ENCODE measurements around the gene JAGN1.
"Not testable (repeated sequence)": the region's sequence is repeated elsewhere in the genome, so short reads cannot be mapped to it uniquely, and the experiment has no call there.

The JAGN1 gene

DNA sequence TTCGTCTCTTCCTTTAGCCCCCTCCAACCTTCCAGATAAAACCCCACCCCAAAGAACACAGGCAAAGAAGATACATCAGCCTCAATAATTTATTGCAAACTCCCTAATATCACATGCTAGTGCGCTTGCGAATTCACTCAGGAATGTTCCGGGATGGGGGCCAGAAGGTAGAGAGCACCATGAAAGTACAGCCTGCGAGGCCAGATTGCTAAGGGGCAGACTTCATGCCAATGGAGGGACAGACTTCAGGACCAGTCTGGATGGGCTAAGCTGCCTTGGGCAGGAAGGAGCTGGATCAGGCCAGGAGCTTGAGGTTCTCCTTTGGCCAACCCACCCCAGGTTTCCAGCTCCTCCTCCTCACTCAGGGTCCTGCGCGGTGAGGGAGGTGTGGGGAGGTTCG, 23.8 kb upstream of the JAGN1 start:
- in situ Hi-C loops (cut with MboI; ENCODE audit: low sequenced_read_pairs) = no loop called here

DNA sequence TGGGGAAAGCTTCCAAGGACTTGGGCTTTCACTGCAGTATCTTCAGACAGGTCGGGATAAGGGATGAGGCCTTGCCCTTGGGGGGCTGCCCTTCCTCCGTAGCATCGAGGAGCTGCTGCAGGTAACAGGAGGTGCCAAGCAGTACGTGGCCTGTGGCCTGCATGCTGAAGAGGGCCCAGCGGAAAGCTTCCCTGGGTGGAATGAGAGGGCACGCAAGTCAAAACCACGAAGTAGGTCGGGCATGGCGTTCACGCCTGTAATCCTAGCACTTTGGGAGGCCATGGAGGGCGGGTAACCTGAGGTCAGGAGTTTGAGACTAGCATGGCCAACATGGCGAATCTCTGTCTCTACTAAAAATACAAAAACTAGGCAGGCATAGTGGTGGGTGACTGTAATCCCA, 23.3 kb upstream of the JAGN1 start:
- in situ Hi-C loops (cut with MboI; ENCODE audit: low sequenced_read_pairs) = no loop called here

DNA sequence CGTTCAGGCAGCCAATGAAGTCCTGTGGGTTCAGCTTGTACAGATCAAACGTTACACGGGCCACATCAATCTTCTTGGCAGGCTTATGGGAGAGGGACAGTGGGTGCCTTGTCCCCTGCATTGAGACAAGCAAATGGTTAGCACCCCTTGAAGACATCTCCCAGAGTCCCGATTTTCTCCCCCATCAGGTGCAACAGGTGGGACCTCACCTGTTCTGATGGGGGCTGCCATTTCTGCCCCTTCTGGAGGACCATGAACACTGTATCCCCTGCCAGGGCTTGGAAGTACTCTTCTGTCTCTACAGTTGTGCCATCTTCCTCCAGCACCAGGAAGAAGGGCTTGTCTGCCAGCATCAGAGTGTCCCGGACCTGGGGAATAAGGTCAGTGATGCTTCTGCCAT, 20.5 kb upstream of the JAGN1 start:
- in situ Hi-C loops (cut with MboI; ENCODE audit: low sequenced_read_pairs) = no loop called here

DNA sequence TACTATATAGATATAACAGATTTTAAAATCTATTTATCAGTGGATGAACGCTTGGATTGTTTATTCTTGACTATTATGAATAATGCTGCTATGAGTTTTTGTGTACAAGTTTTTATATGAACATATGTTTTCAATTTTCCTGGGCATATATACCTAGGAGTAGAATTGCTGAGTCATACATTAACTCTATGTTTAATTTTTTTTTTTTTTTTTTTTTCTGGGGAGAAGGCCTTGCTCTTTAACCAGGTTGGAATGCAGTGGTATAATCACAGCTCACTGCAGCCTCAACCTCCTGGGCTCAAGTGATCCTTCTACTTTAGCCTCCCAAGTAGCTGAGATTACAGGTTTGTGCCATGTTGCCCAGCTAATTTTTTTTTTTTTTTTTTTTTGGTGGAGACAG, 19.4 kb upstream of the JAGN1 start:
- in situ Hi-C loops (cut with MboI; ENCODE audit: low sequenced_read_pairs) = no loop called here

DNA sequence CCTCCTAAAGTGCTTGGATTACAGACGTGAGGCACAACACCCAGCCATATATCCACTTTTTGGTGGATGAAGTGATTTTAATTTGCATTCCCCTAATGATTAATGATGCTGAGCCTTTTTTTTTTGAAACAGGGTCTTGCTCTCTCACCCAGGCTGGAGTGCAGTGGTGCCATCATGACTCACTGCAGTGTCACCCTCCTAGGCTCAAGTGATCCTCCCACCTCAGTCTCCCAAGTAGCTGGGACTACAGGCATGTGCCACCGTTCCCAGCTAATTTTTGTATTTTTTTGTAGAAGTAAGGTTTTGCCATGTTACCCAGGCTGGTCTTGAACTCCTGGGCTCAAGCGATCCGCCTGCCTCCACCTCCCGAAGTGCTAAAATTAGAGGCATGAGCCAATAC, 18.3 kb upstream of the JAGN1 start:
- in situ Hi-C loops (cut with MboI; ENCODE audit: low sequenced_read_pairs) = not testable (repeated sequence)

DNA sequence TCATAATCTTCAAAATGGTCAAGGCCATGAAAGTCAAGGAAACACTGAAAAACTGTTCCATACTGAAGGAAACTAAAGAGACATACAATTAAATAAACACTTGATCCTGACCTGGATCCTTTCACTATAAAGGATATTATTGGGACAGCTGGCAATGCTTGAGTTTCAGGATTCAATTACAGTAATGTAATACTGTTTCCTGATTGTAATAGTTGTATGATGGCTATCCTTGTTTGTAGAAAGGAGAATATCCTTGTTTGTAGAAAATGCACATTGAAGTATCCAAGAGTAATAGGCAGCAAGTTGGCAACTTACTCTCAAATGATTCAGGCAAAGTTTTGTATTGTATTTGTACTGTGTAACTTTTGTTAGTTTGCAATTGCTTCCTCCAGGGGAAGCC, 15.0 kb upstream of the JAGN1 start:
- in situ Hi-C loops (cut with MboI; ENCODE audit: low sequenced_read_pairs) = no loop called here

DNA sequence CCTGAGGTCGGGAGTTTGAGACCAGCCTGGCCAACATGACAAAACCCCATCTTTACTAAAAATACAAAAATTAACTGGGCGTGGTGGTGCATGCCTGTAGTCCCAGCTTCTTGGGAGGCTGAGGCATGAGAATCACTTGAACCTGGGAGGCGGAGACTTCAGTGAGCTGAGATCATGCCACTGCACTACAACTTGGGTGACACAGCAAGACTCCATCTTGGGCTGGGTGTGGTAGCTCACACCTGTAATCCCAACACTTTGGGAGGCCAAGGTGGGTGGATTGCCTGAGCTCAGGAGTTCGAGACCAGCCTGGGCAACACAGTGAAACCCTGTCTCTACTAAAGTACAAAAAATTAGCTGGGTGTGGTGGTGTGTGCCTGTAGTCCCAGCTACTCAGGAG, 14.2 kb upstream of the JAGN1 start:
- in situ Hi-C loops (cut with MboI; ENCODE audit: low sequenced_read_pairs) = not testable (repeated sequence)

DNA sequence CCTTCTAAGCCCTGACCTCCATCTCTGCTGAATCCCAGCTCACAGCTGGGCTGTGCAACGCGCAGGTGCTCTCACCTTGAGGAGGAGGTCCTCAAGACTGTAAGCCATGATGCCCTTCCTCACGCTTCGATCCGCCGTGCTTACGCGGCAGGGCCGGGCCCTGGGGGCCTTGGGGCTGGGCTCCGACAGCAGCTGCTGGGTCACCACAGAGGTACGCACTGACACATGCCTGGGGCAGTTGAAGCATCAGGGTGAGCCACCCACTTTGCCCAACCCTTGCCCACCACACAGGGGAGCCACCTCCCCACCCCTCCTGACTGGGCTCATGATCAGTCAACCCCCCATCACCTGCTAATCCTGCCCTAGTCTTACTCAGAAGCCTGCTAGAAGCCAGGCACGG, 13.4 kb upstream of the JAGN1 start:
- in situ Hi-C loops (cut with MboI; ENCODE audit: low sequenced_read_pairs) = no loop called here

DNA sequence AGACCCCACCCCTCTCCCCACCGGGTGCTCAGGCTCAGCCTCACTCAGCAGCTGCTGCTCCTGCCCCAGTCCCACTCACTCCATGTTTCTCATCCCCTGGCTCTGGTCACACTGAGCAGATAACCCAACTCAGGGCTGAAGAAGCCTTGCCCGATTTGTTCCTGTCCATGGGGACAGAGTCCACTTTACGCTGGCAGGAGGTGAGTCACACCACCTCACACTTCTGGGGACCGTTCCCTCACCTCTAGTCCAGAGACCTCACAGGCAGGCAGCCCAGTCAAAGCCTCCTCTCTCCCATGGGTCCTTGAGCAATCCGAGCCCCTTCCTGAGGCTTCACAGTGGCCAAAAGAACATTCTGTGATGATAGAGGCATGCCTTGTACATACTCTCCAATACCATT, 11.7 kb upstream of the JAGN1 start:
- in situ Hi-C loops (cut with MboI; ENCODE audit: low sequenced_read_pairs) = no loop called here

DNA sequence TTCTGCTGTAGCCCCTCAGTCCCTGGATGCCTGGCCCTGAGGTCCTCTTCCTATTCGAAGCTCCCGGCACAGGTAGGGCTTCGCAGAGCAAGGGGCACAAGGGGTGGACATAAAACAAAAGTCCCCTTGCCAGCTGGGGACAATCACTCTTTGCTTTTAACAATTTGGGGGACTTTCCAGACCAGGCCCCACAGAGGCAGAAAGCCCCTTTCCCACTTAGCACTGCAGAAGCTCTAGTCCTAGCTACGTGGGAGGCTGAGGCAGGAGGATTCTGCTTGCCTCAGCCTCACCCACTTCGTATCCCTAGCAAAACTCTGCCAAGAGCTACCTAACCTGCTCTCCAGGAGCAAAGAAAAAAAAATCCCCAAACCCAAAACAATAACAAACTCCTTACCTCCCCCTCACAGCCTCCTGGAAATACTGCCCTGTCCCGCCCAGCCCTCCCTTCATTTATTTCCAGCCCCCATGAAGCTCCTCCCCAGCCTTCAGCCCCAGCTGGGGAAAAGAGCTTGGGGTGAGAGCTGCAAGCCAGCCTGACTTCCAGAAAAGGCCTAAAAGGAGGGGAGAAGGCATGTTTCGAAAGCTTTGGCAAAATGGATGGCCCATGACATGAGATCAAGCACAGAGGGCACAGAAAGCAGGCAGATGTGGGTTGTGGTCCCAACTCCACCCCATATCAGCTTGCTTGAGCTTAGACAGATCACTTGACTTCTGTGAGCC, 10.4 kb upstream of the JAGN1 start, which contains the start of gene CIDEC:
CIDEC (minus strand) TSS at position 424 of the 720 bp plus-strand sequence. CDS start 1,767 bp downstream, outside the sequence.
- in situ Hi-C loops (cut with MboI; ENCODE audit: low sequenced_read_pairs) = no loop called here

DNA sequence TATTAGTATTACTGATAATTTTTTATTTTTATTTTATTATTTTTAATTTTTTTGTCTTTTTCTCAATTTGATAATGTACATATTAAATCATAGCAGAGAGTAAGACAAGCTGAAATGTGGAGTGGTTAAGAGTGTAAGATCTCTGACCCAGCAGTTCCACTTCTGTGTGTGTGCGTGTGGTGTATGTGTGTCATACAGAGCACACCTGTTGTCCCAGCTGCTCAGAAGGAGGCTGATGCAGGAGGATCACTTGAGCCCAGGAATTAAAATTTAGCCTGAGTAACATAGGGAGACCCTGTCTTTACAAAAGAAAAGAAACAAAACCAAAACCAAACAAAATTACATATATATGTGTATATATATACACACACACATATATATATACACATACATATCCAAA, 9.0 kb upstream of the JAGN1 start:
- in situ Hi-C loops (cut with MboI; ENCODE audit: low sequenced_read_pairs) = no loop called here

DNA sequence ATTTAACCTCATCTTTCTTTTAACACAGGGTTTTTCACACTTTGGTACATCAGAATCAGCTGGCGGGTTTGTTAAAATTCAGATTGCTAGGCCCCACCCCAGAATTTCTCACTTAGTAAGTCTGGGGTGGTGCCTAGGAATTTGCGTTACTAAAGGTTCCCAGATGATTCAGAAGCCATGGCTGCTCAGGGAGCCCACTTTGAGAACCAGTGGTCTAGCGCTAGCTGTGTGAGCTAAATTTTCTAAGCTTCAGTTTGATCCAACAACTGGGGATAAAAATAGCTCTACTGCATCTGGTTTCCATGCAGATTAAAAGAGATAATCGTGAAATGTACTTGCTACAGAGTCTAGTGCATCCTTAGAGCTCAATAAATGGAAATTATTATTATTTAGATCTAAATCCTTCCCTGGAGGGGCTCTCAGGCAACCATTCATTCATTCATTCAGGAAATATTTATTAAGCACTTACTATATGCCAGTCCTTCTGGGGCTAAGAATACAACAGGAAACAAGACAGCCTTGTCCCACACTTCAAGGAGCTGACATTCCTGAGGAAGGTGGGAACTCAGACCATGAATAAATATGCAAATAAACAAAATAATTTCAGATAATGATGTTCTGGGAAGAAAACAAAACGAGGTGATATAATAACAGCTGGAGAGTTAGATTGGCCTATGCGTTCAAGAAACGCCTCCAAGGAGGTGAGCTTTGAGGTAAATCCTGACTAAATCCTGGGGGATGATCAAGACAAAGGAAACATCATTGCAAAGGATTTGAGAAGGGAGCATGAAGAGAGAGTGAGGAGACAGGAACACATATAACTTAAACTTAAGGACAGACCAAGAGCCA, 6.5 kb upstream of the JAGN1 start:
- in situ Hi-C loops (cut with MboI; ENCODE audit: low sequenced_read_pairs) = no loop called here

DNA sequence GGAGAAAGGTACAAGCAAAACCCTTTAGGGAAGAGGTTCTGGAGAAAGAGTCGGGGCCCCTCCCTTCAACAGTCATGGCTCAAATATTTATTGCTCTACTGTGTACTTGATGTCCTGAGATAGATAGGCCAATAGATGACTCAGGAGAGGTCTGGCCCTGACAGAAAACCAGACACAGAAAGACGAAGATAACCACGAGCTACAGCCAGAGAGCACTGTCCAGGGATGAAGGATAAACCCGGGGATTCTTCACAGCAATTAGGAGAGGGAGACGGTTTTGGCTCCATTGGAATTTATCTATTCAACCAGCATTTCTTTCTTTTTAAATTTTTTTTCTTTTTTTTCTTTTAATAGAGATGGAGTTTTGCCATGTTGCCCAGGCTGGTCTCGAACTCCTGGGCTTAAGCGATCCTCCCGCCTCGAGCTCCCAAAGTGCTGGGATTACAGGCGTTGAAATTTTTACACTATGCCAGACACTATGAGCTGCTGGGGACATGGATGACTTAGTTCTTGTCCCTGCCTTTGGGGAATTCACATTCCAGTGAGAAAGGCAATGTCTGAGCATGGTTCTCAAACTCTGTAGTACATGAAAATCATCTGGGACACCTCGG, 5.8 kb upstream of the JAGN1 start:
- in situ Hi-C loops (cut with MboI; ENCODE audit: low sequenced_read_pairs) = no loop called here

DNA sequence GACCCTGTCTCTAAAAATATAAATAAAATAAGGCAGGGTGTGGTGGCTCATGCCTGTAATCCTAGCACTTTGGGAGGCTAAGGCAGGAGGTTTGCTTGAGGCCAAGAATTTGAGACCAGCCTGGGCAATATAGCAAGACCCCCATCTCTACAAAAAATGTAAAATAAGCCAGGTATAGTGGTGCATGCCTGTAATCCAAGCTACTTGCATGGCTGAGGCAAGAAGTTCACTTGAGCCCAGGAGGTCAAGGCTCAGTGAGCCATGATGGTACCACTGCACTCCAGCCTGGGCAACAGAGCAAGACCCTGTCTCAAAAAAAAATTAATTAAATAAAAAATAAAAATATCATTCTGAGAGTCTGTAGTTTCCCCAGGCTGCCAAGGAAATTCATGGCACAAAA, 4.1 kb upstream of the JAGN1 start:
- in situ Hi-C loops (cut with MboI; ENCODE audit: low sequenced_read_pairs) = no loop called here

DNA sequence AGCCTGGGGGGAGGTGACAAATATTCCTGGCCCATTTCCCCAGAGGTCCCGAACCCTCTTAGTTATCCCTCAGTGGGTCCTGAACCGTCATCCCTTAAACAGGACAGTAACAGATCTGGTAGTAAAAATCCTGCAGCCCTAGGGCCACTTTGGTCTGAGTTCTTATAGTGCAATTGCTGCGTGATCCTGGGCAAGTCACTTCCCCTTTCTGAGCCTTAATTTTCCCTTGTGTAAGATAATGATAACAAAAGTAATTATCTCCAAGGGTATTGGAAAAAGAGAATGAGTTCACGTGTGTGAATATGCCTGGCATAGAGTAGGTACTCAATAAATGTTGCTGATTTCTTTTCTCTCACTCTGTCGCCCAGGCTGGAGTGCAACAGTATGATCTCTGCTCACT, 2.9 kb upstream of the JAGN1 start:
- in situ Hi-C loops (cut with MboI; ENCODE audit: low sequenced_read_pairs) = no loop called here

DNA sequence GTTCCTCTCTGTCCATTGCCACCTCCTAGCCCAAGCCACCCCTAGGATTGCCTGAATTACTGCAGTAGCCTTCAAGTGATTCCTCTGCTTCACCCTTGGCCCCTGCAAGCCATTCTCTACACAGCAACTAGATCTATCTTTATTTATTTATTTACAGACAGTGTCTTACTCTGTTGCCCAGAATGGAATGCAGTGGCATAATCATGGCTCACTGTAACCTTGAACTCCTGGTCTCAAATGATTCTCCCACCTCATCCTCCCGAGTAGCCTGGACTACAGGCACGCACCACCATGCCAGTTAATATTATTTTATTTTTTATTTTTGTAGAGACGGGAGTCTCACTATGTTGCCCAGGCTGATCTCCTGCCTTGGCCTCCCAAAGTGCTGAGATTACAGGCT, 1.9 kb upstream of the JAGN1 start:
- in situ Hi-C loops (cut with MboI; ENCODE audit: low sequenced_read_pairs) = no loop called here

DNA sequence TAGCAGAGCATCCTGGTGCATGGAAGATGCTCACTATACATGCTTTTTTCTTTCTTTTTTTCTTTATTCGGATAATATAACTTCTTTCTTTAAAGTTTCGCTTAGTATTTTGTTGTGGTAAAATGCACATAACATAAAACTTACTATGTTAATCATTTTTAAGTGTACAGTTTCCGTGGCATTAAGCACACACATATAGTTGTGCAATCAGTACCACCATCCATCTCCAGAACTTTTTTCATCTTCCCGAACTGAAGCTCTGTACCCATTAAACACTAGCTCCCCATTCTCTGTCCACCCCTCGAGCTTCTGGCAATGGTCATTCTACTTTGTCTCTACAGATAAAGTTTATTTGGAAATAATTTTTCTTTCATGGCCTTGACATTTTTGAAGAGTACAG, 1.0 kb upstream of the JAGN1 start:
- in situ Hi-C loops (cut with MboI; ENCODE audit: low sequenced_read_pairs) = no loop called here

DNA sequence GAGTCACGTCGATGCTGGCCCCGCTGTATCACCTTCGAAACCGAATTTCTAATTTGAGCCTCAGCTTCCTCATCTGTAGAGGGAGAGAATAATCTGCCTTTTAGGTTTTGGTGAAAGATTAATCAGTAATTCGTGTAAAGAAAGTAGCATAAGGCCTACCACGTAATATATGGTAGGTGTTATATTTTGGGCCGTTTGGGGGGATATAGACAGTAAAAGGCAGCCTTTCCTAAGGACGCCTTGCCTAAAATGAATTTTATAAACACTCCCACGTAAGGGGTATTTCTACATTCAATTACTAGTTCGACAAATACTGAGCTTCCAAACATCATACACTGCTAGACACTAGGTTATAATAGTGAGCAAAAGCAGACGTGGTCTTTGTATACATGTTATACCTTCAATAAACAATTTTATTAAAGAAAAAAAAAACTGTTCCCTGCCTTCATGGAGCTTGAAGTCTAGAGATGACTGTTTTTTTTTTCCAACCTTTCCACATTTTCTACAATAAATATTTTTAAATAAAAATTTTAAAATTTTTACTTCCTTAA, 737 bp downstream of the JAGN1 start:
- in situ Hi-C loops (cut with MboI; ENCODE audit: low sequenced_read_pairs) = no loop called here

DNA sequence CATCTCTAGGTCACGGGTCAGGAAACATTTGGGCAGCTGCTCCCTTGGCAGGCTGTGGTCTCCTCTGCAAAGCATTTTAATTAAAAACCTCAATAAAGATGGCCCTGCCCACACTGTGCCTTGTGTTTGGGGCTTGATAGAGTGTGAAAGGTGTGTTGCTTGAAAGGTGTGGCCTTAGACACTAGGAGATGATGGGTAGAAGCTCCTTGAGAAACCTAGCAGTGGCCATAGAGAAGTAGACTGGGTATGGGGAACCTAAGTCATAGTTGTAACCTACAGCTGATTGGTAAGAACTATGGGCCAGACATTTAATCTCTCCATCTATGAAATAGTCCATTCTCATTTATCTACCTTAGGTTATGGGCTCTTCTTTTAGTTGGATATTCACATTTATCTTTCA, 3.3 kb downstream of the JAGN1 start:
- in situ Hi-C loops (cut with MboI; ENCODE audit: low sequenced_read_pairs) = no loop called here

DNA sequence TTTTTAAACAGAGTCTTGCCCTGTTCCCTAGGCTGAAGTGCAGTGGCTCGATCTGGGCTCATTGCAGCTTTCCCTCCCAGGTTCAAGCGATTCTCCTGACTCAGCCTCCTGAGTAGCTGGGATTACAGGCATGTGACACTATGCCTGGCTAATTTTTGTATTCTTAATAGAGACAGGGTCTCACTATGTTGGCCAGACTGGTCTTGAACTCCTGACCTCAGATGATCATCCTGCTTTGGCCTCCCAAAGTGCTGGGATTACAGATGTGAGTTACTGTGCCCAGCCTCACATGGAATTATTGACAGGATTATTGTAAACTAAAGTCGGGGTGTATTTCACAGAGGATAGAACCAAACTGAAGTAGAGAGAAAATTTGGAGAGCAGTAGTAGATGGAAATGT, 5.3 kb downstream of the JAGN1 start:
- in situ Hi-C loops (cut with MboI; ENCODE audit: low sequenced_read_pairs) = not testable (repeated sequence)

DNA sequence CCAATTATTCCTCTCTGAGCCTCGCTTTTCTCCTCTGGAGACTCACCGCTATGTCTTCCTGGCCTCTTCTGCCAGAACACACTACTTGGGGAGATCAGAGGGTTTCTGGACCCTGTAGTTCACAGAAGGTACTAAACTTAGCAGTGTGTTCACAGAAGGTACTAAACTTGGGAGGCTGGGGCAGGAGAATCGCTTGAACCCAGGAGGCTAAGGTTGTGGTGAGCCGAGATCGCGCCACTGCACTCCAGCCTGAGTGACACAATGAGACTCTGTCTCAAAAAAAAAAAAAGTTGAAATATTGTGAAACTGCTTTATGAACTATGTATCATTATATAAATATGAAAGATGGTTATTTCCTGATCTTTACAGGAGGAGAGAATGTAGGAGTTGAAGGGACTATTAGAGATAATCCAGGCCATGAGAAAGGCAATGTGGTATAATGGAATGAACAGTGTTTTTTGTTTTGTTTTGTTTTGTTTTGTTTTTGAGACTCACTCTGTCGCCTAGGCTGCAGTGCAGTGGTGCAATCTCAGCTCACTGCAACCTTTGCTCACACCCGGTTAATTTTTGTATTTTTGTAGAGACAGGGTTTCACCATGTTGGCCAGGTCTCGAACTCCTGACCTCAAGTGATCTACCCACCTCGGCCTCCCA, 6.5 kb downstream of the JAGN1 start:
- in situ Hi-C loops (cut with MboI; ENCODE audit: low sequenced_read_pairs) = not testable (repeated sequence)
